H54 (cell line): ENCODE results near the gene SPIB.

Experiments used
- DNase-seq: peaks from one replicate; pipeline ENCODE4 v3.0.0; 2011; ENCODE audit warnings: low spot score, mixed read lengths; ENCODE audit not compliant: insufficient read length
- FAIRE-seq: peaks from 3 replicates; lab custom pipeline; 2011; peaks lifted over from hg19 to GRCh38; lab: Jason Lieb, UNC
- POLR2A ChIP-seq: IDR thresholded peaks from 2 replicates; pipeline ENCODE4 v1.6.1; 2011; ENCODE audit warnings: low read depth, mild to moderate bottlenecking, low read length

The SPIB gene

DNA sequence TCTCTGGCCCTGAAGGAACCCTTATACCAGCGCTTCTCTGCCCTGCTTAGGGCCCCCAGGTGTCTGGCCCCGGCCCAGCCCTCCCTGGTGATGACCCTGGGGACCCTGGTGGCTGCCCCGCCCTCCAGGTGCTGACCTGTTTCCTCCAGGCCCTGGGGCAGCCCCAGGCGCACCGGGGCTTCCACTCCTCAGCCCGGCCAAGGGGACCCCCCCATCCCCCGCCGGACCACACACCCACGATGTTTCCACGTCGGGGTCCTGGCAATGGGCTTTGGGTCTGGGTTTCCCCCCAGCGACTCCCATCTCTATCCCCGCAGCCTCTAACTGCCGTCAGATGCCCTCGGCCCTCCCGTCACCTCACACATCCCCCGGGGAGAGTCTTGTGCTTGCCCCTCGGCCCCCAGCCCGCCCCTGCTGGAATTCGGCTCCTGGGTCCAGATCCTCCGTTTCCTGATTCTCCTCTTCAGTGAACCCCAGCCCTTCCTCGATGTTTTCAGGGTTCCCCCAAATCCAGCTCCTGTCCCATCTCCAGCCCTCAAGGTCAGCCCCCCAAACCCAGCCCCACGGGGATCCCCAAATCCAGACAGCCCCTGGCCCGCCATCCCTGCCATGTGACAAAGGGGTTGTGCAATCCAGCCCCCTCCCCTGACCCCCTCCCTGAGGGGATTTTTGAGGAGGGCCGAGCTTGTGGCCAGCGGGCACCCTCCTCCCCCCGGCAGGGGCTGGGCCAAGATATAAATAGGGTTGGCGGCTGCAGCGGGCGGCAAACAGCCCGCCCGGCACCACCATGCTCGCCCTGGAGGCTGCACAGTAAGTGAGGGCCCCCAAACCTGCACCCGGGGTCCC is at the start of gene SPIB:
TSS of gene SPIB (plus strand) at position 763 of the 846 bp plus-strand sequence. CDS start at position 788, 25 bp downstream.
- no peak for TF ChIP-seq POLR2A
- DNase-seq (no peak), FAIRE-seq (no peak)

DNA sequence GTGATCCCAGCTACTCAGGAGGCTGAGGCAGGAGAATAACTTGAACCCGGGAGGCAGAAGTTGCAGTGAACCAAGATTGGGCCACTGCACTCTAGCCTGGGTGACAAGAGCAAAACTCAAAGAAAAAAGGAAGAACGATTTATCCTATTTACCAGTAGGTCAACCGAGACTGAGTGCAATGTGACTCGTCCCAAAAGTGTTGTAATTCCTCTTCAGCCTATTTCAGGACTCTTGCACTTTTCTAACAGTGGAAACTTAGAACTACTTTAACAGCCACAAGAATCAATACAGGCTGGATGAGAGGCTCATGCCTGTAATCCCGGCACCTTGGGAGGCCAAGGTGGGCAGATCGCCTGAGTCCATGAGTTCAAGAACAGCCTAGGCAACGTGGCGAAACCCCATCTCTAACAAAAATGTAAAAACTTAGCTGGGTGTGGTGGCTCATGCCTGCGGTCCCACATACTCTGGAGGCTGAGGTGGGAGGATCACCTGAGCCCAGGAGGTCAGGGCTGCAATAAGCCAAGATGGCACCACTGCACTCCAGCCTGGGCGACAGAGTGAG is 46.7 kb upstream of the SPIB start:
- TF ChIP-seq POLR2A: no peak
- DNase-seq: no peak
- no peak for FAIRE-seq

DNA sequence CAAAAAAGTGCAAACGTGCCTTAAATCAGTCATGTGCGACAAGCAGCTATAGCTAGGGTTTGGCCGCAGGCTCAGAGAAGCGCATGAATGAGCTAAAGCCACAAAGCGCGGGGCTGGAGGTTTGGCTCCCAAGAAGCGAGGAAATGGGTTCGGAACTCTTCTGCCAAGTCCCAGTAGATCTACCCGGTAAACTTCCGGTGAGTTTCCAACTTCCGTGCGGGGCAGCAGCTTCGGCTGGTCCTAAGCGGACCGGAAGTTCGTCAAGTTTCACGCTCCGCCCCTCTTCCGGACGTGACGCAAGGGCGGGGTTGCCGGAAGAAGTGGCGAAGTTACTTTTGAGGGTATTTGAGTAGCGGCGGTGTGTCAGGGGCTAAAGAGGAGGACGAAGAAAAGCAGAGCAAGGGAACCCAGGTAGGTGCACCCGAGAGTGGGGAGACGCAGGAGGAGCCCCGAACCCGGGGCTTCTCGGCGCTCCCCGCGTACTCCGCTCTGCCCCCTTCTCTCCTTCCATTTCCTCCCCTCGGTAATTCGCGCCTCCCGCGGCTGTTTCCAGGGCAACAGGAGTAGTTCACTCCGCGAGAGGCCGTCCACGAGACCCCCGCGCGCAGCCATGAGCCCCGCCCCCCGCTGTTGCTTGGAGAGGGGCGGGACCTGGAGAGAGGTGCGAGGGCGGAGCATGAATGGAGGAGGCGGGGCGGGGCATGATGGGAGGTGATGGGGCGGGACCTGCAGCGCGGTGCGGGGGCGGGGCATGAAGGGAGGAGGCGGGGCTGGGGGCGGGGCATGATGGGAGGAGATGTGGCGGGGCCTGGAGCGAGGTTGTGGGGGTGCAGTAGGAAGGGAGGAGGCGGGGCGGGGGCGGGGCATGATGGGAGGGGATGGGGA is 42.3 kb upstream of the SPIB start, which contains the start of gene NR1H2:
TSS of gene NR1H2 (plus strand) at position 292 of the 885 bp plus-strand sequence. CDS start 1,149 bp downstream, outside the sequence.
- TF ChIP-seq POLR2A: peak; percentile 11; the same call in 1 of the 2 replicates
- peak; percentile 93 for FAIRE-seq

DNA sequence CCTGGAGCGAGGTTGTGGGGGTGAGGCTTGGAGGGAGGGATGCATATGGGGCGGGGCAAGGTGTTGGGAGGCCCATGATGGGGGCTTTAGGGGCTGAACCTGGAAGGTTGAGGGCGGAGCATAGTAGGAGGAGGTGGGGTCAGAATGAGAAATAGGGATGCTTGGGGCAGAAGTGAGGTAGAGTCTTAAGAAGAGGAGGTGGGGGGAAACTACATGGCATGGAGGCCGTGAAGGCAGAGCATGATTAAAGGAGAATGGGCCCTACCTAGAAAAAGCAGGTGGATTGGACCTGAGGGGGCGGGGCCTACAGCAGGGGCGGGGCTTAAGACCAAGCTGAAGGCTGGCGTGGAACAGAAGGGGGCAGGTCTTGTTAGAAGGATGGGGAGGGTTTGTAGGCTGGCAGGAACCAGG is 41.7 kb upstream of the SPIB start:
- FAIRE-seq: no peak
- no peak for DNase-seq
- TF ChIP-seq POLR2A: no peak

More for the DNA sequence above, 42.3 kb upstream of the SPIB start, which contains the start of gene NR1H2:
- peak; percentile 88 for DNase-seq

DNA sequence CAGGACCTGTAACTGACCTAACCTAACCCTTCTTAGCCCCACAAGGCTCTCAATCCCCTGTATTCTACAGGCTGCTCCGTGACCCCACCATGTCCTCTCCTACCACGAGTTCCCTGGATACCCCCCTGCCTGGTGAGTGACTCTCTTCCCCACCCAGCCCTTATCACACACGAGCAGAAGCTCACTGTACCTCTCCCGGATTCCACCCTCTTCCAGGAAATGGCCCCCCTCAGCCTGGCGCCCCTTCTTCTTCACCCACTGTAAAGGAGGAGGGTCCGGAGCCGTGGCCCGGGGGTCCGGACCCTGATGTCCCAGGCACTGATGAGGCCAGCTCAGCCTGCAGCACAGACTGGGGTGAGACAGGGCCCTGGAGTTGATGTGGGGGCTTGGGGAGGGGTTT is 41.2 kb upstream of the SPIB start:
- no peak for TF ChIP-seq POLR2A
- DNase-seq (no peak), FAIRE-seq (no peak)

DNA sequence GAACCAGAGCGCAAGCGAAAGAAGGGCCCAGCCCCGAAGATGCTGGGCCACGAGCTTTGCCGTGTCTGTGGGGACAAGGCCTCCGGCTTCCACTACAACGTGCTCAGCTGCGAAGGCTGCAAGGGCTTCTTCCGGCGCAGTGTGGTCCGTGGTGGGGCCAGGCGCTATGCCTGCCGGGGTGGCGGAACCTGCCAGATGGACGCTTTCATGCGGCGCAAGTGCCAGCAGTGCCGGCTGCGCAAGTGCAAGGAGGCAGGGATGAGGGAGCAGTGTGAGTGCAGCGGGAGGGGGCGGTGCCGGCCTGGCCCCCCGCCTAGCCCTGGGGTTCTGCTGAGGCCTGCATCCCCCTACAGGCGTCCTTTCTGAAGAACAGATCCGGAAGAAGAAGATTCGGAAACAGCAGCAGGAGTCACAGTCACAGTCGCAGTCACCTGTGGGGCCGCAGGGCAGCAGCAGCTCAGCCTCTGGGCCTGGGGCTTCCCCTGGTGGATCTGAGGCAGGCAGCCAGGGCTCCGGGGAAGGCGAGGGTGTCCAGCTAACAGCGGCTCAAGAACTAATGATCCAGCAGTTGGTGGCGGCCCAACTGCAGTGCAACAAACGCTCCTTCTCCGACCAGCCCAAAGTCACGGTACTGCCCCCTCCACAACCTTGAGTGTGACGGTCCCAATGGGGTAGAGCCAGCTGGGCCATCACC is 40.4 kb upstream of the SPIB start:
- no peak for TF ChIP-seq POLR2A
- FAIRE-seq: no peak
- no peak for DNase-seq

DNA sequence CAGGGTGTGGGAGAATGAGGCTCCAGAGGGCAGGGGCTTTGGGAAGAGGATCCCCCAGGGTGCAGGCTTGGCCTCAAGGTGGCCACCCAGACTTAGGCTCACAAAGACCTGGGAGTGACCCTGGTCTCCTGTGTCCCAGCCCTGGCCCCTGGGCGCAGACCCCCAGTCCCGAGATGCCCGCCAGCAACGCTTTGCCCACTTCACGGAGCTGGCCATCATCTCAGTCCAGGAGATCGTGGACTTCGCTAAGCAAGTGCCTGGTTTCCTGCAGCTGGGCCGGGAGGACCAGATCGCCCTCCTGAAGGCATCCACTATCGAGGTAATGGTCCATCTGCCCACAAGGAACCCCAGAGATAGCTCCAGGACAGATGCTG is 39.9 kb upstream of the SPIB start:
- TF ChIP-seq POLR2A: no peak
- DNase-seq (no peak), FAIRE-seq (no peak)

DNA sequence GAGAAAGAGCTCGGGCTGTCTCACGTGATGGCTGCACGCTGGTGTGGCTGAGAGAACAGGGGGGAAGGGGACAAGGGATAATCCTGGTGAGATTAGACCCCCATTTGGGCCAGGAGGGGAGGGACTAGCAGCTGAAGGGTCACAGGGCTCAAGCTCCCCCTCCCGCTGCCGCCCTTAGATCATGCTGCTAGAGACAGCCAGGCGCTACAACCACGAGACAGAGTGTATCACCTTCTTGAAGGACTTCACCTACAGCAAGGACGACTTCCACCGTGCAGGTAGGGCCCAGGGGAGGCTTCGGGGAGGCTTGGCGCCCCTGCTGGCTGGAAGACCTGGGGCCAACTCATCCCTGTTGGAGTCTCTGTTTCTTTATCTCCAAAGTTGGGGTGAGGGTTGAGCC is 39.1 kb upstream of the SPIB start:
- TF ChIP-seq POLR2A: no peak
- DNase-seq (no peak), FAIRE-seq (no peak)

DNA sequence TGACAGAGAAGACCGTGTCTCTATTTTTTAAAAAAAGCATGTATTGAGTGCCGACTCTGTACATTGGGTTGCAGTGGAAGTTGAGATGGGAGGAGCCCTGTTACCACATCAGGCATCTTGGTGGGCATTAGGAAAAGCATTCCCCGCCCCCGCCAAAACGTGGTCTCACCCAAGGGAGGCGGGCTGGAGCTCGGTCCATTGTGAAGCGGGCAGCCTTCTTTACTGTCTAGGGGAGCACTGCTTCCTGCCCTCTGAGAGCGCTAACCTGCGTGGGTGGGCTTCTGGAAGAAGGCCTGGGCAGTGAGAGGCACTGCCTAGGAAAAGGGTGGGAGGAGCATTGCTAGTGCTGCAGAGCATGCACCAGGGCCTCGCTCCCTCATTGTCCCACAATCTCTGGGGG is 38.6 kb upstream of the SPIB start:
- FAIRE-seq (no peak), DNase-seq (no peak)
- no peak for TF ChIP-seq POLR2A

DNA sequence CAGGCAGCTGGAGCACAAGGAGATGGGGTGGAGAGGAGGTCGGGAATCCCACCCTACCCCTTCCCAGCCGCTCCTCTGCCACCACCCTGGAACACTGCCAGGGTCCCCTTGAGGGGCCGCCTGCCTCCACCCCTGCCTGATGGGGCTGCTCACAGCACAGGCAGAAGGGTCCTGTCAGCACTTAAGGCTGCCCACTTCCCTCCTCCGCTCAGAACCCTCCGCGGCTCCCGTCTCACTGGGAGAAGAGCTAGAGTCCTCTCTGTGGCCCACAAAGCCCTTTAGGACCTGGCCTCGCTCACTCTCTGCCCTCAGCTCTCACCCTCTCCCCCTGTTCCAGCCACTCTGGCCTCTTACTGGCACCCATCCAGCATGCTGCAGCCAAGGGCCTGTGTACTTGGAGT is 38.0 kb upstream of the SPIB start:
- FAIRE-seq: no peak
- DNase-seq: no peak
- TF ChIP-seq POLR2A: no peak

DNA sequence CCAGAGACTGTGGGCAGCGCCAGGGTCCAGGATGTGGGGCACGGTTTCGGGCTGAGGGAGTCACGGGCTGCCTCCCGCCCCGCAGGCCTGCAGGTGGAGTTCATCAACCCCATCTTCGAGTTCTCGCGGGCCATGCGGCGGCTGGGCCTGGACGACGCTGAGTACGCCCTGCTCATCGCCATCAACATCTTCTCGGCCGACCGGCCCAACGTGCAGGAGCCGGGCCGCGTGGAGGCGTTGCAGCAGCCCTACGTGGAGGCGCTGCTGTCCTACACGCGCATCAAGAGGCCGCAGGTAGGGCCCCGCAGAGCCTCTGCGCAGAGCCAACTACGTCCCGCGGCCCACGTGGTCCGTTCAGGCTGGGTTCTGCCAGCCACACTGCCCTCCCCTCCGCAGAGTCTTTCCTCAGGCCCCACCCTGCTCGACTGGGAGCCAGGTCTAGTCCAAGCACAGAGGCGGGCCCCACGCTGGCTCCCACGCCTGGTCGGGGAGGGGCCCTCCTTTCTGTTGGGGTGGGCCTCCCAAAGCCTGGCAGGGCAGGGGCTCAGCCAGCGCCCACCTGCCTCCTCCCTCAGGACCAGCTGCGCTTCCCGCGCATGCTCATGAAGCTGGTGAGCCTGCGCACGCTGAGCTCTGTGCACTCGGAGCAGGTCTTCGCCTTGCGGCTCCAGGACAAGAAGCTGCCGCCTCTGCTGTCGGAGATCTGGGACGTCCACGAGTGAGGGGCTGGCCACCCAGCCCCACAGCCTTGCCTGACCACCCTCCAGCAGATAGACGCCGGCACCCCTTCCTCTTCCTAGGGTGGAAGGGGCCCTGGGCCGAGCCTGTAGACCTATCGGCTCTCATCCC is 36.6 kb upstream of the SPIB start:
- TF ChIP-seq POLR2A: no peak
- FAIRE-seq: no peak
- no peak for DNase-seq
